H1 (cell line): ENCODE measurements around the gene TMED10. TPM values are rescaled to one million over a fixed set of nuclear protein-coding genes. Genes with fewer than 3 reads are reported as not detected.

ENCODE experiments used
- CTCF ChIA-PET: fragments of 300-600 bp; sonication (Branson Sonifier 250); formaldehyde crosslinking; loops from one replicate; lab custom pipeline; 2021; ENCODE audit not compliant: partially characterized antibody; lab: Charles Lee
- POLR2A ChIA-PET: fragments of 300-600 bp; sonication (Branson Sonifier 250); formaldehyde crosslinking; loops from one replicate; lab custom pipeline; 2021; ENCODE audit warnings: inconsistent platforms; ENCODE audit not compliant: partially characterized antibody; lab: Charles Lee
- DNase-seq, 2 experiments: peaks; one replicate each; pipeline versions ENCODE4 v3.0.0 to v3.0.0-alpha.2; 2010 to 2022; ENCODE audit warnings: low spot score in 2 of 2, low read depth in 1 of 2, mixed read lengths in 1 of 2
- FAIRE-seq: peaks from 2 replicates; lab custom pipeline; 2011; peaks lifted over from hg19 to GRCh38; lab: Jason Lieb, UNC
- H2AFZ ChIP-seq: 2 replicates; pipeline ENCODE4 v1.8.1; 2012; ENCODE audit warnings: low read length, inconsistent platforms
- H2AK5ac ChIP-seq: 2 replicates; pipeline ENCODE4 v1.6.1; 2013; ENCODE audit warnings: low read depth, low read length
- H2BK120ac ChIP-seq: replicated peaks from 2 replicates; pipeline ENCODE3; 2013; ENCODE audit warnings: low read depth, low read length, inconsistent platforms
- H2BK12ac ChIP-seq: 2 replicates; pipeline ENCODE4 v1.6.1; 2013; ENCODE audit warnings: low read depth, low read length
- H2BK15ac ChIP-seq: 2 replicates; pipeline ENCODE4 v1.6.1; 2013; ENCODE audit warnings: low read length
- H2BK20ac ChIP-seq: 2 replicates; pipeline ENCODE4 v1.6.1; 2013; ENCODE audit warnings: low read length
- H2BK5ac ChIP-seq: 2 replicates; pipeline ENCODE4 v1.6.1; 2013; ENCODE audit warnings: low read depth, low read length
- H3K14ac ChIP-seq: 2 replicates; pipeline ENCODE4 v1.6.1; 2013; ENCODE audit warnings: inconsistent platforms; ENCODE audit not compliant: insufficient read length
- H3K18ac ChIP-seq: 2 replicates; pipeline ENCODE4 v1.6.1; 2013; ENCODE audit warnings: low read length; ENCODE audit errors: extremely low read depth
- H3K23ac ChIP-seq: 2 replicates; pipeline ENCODE4 v1.6.1; 2013; ENCODE audit warnings: inconsistent platforms; ENCODE audit not compliant: insufficient read length
- H3K23me2 ChIP-seq: 2 replicates; pipeline ENCODE4 v1.6.1; 2013; ENCODE audit warnings: low read depth, low read length
- H3K27ac ChIP-seq: 2 replicates; pipeline ENCODE4 v1.6.1; 2011; ENCODE audit warnings: low read depth, low read length, inconsistent platforms
- H3K27me3 ChIP-seq, 4 experiments: replicated peaks in 1 of 4; 1 replicate in 1 of 4; 2 replicates in 3 of 4; pipeline versions ENCODE4 v1.6.1 to v1.8.1; 2011 to 2013; ENCODE audit warnings: low read length in 3 of 4, mild to moderate bottlenecking in 3 of 4, inconsistent platforms in 2 of 4, mixed read lengths in 2 of 4, moderate library complexity in 1 of 4; ENCODE audit not compliant: control insufficient read depth in 3 of 4, insufficient read depth in 3 of 4; ENCODE audit errors: extremely low read depth in 1 of 4
- H3K36me3 ChIP-seq, 4 experiments: 2 replicates each; pipeline versions ENCODE4 v1.6.1 to v1.8.1; 2011 to 2013; ENCODE audit warnings: mild to moderate bottlenecking in 4 of 4, low read length in 3 of 4, moderate library complexity in 2 of 4, control low read depth in 1 of 4, inconsistent platforms in 1 of 4; ENCODE audit not compliant: insufficient read depth in 4 of 4, control insufficient read depth in 2 of 4
- H3K4ac ChIP-seq: replicated peaks from 2 replicates; pipeline ENCODE3; 2013; ENCODE audit warnings: low read length, low read depth, mixed read lengths, inconsistent platforms; ENCODE audit not compliant: insufficient read length
- H3K4me1 ChIP-seq, 4 experiments: replicated peaks in 1 of 4; 1 replicate in 1 of 4; 2 replicates in 3 of 4; pipeline versions ENCODE4 v1.6.1 to v1.8.1; 2011 to 2013; ENCODE audit warnings: low read length in 3 of 4, inconsistent platforms in 2 of 4, mixed read lengths in 1 of 4; ENCODE audit not compliant: insufficient read depth in 4 of 4, control insufficient read depth in 3 of 4
- H3K4me2 ChIP-seq, 2 experiments: 2 replicates each; pipeline versions ENCODE4 v1.6.1 to v1.8.1; 2011 to 2013; ENCODE audit warnings: low read depth in 2 of 2, low read length in 2 of 2, control low read depth in 1 of 2, inconsistent platforms in 1 of 2, mild to moderate bottlenecking in 1 of 2; ENCODE audit not compliant: insufficient read depth in 1 of 2
- H3K4me3 ChIP-seq, 4 experiments: fragments of 200-600, 300-600 bp in 1 of 4; sonication (generic), shearing (Covaris generic), sonication (Bioruptor Twin) in 1 of 4; 2 replicates each; pipeline versions ENCODE4 v1.5.1 to v1.8.1; 2011 to 2016; ENCODE audit warnings: low read length in 4 of 4, low read depth in 3 of 4, control low read depth in 2 of 4, inconsistent platforms in 2 of 4, mild to moderate bottlenecking in 2 of 4, mixed read lengths in 1 of 4, moderate library complexity in 1 of 4; ENCODE audit not compliant: insufficient read depth in 2 of 4; ENCODE audit errors: extremely low read depth in 1 of 4
- H3K56ac ChIP-seq: replicated peaks from 2 replicates; pipeline ENCODE3; 2013; ENCODE audit warnings: low read depth, mild to moderate bottlenecking, mixed read lengths, low read length, inconsistent platforms; ENCODE audit not compliant: insufficient read length
- H3K79me1 ChIP-seq: 2 replicates; pipeline ENCODE4 v1.6.1; 2013; ENCODE audit warnings: low read depth, low read length, control low read depth
- H3K79me2 ChIP-seq, 2 experiments: 2 replicates each; pipeline versions ENCODE4 v1.6.1 to v1.8.1; 2012 to 2013; ENCODE audit warnings: low read length in 2 of 2, mild to moderate bottlenecking in 2 of 2, inconsistent platforms in 1 of 2; ENCODE audit not compliant: insufficient read depth in 2 of 2, control insufficient read depth in 1 of 2
- H3K9ac ChIP-seq, 4 experiments: replicated peaks in 1 of 4; 1 replicate in 1 of 4; 2 replicates in 3 of 4; pipeline versions ENCODE4 v1.6.1 to v1.8.1; 2011 to 2013; ENCODE audit warnings: low read depth in 3 of 4, low read length in 3 of 4, control low read depth in 2 of 4, mild to moderate bottlenecking in 2 of 4, moderate library complexity in 2 of 4, inconsistent platforms in 1 of 4; ENCODE audit errors: extremely low read depth in 1 of 4
- H3K9me3 ChIP-seq, 2 experiments: 2 replicates each; pipeline versions ENCODE4 v1.6.1 to v1.8.1; 2012 to 2013; ENCODE audit warnings: mild to moderate bottlenecking in 2 of 2, moderate library complexity in 2 of 2, control low read depth in 1 of 2, inconsistent platforms in 1 of 2, low read depth in 1 of 2, low read length in 1 of 2, mixed read lengths in 1 of 2; ENCODE audit not compliant: insufficient read depth in 2 of 2
- H4K20me1 ChIP-seq, 2 experiments: replicated peaks in 1 of 2; 2 replicates each; pipeline versions ENCODE3 to v1.8.1; 2011 to 2013; ENCODE audit warnings: inconsistent platforms in 2 of 2, low read length in 2 of 2, mild to moderate bottlenecking in 1 of 2; ENCODE audit not compliant: insufficient read depth in 2 of 2, control insufficient read depth in 1 of 2
- H4K5ac ChIP-seq: 2 replicates; pipeline ENCODE4 v1.6.1; 2013; ENCODE audit warnings: low read length, low read depth, mixed read lengths, inconsistent platforms; ENCODE audit not compliant: insufficient read length
- H4K8ac ChIP-seq: 2 replicates; pipeline ENCODE4 v1.8.0; 2013; ENCODE audit warnings: mild to moderate bottlenecking, moderate library complexity, low read length, inconsistent platforms; ENCODE audit not compliant: insufficient read depth; ENCODE audit errors: extremely low read depth
- H4K91ac ChIP-seq: replicated peaks from 2 replicates; pipeline ENCODE3; 2013; ENCODE audit warnings: low read length, mixed read lengths, inconsistent platforms; ENCODE audit not compliant: insufficient read length
- ASH2L ChIP-seq: fragments of 200-600, 300-600 bp; sonication (generic); IDR thresholded peaks from one replicate; pipeline ENCODE4 v1.7.1; 2017; ENCODE audit warnings: low read length
- BRCA1 ChIP-seq: IDR thresholded peaks from 2 replicates; pipeline ENCODE4 v1.6.1; 2012; ENCODE audit warnings: low read depth, low read length, improper control_type of control experiment
- CTBP2 ChIP-seq: IDR thresholded peaks from 2 replicates; pipeline ENCODE4 v1.7.0; 2011; ENCODE audit warnings: borderline replicate concordance, mild to moderate bottlenecking, moderate library complexity, mixed read lengths, low read length; ENCODE audit not compliant: insufficient read depth, insufficient read length
- HDAC6 ChIP-seq: IDR thresholded peaks from one replicate; pipeline ENCODE4 v1.7.1; 2012; ENCODE audit warnings: low read depth, mild to moderate bottlenecking, inconsistent platforms, low read length, moderate library complexity
- POLR2A ChIP-seq, 2 experiments: IDR thresholded peaks; 1 replicate in 1 of 2; 2 replicates in 1 of 2; pipeline ENCODE4 v1.6.1; 2011; ENCODE audit warnings: low read depth in 2 of 2, low read length in 2 of 2, mild to moderate bottlenecking in 2 of 2; ENCODE audit errors: control extremely low read depth in 1 of 2
- RNF2 ChIP-seq: fragments of 200-900, 300-1000 bp; sonication (generic); IDR thresholded peaks from 2 replicates; pipeline ENCODE4 v1.7.1; 2016; ENCODE audit warnings: borderline replicate concordance, low read depth, mild to moderate bottlenecking, antibody characterized with exemption, low read length; ENCODE audit not compliant: poor library complexity, severe bottlenecking; ENCODE audit errors: missing control alignments
- SAP30 ChIP-seq: fragments of 300-600 bp; sonication (generic); IDR thresholded peaks from 2 replicates; pipeline ENCODE4 v1.7.1; 2012; ENCODE audit warnings: low read length, moderate library complexity, mild to moderate bottlenecking, inconsistent platforms; ENCODE audit not compliant: insufficient read depth, insufficient replicate concordance
- SIRT6 ChIP-seq: IDR thresholded peaks from one replicate; pipeline ENCODE4 v1.7.1; 2012; ENCODE audit warnings: low read length, inconsistent platforms
- SIX5 ChIP-seq: IDR thresholded peaks from 2 replicates; pipeline ENCODE4 v1.6.1; 2011; ENCODE audit warnings: mild to moderate bottlenecking, low read depth, low read length
- SP1 ChIP-seq: IDR thresholded peaks from 2 replicates; pipeline ENCODE4 v1.6.1; 2011; ENCODE audit warnings: low read depth, low read length
- SRF ChIP-seq: IDR thresholded peaks from 2 replicates; pipeline ENCODE4 v1.6.1; 2011; ENCODE audit warnings: mild to moderate bottlenecking, low read depth, low read length, moderate library complexity
- SUZ12 ChIP-seq: fragments of 200-600 bp; sonication (generic); IDR thresholded peaks from 2 replicates; pipeline ENCODE4 v1.6.1; 2012; ENCODE audit warnings: mild to moderate bottlenecking, inconsistent platforms, low read length, moderate library complexity, mixed read lengths
- TAF7 ChIP-seq: optimal IDR thresholded peaks from 2 replicates; pipeline ENCODE3; 2011; ENCODE audit warnings: low read depth, mild to moderate bottlenecking, inconsistent platforms, low read length, moderate library complexity, borderline replicate concordance
- YY1 ChIP-seq: IDR thresholded peaks from 2 replicates; pipeline ENCODE4 v1.6.1; 2011; ENCODE audit warnings: low read depth, mild to moderate bottlenecking, low read length
- ZNF274 ChIP-seq: IDR thresholded peaks from 2 replicates; pipeline ENCODE4 v1.7.0; 2012; ENCODE audit warnings: low read length, borderline replicate concordance; ENCODE audit errors: extremely low read depth
- whole genome bisulfite sequencing, 2 experiments: shearing (Covaris generic) in 1 of 2; methylation state at CpG; one replicate each; pipeline versions ENCODE4 v1.1.6 to v1.1.7; 2013 to 2015; ENCODE audit warnings: low lambda C conversion rate in 2 of 2, mixed read lengths in 2 of 2, inconsistent platforms in 1 of 2, low coverage in 1 of 2, missing lambda C conversion rate in 1 of 2; ENCODE audit not compliant: insufficient replicate concordance in 2 of 2, insufficient coverage in 1 of 2, insufficient read length in 1 of 2; ENCODE audit errors: extremely low coverage in 1 of 2, missing lambda C conversion rate in 1 of 2; 5-methylcytosine and 5-hydroxymethylcytosine counted together
- polyA plus RNA-seq, 7 experiments: library from polyadenylated mRNA; depleted of rRNA in 3 of 7; stranded (reverse) in 5 of 7; unstranded in 2 of 7; fragments of >200 nt in 5 of 7; fragments of 200-250 nt in 2 of 7; gene quantifications; 1 replicate in 5 of 7; 2 replicates in 1 of 7; 4 replicates in 1 of 7; pipeline versions ENCODE4 v1.2.1 to v1.2.3, GENCODE V29; 2011 to 2013; ENCODE audit warnings: missing spikeins in 2 of 7, mixed read lengths in 2 of 7
- total RNA-seq: library from RNA; stranded (reverse); fragmentation: NEBNext Ultra II Directional; extraction: Animal tissue kit (Norgen Biotek cat#: 25700); gene quantifications from 2 replicates; pipeline ENCODE4 v1.2.1, GENCODE V29; 2021

Gene TMED10
- total and polyA plus RNA-seq, 2 of the 8 experiments (the other 6 are each of a cell fraction or from before 2014, with no cell fraction given), result 218 to 250 TPM

GRCh38 chr14:75109877-75110276 lies 66.5 kb downstream of the TMED10 start:
- H2BK12ac ChIP-seq, result no peak overlapping the region
- POLR2A ChIA-PET, result interaction anchor here (1.2 to 1.5 kb wide), 3 partner anchors 8 to 12 kb away, joined by 3 to 4 read pairs (median 4); no protein-coding TSS in a partner anchor
- no peaks in the 10 kb centered on the region for H3K23me2 ChIP-seq
- no peaks in the 10 kb centered on the region for H3K4me1 ChIP-seq
- H2AK5ac ChIP-seq, result no peak overlapping the region
- H2BK20ac ChIP-seq, result no peak overlapping the region
- no peak overlapping the region for H3K4me3 ChIP-seq
- H3K23ac ChIP-seq, result no peak overlapping the region
- no peak overlapping the region for H3K56ac ChIP-seq
- FAIRE-seq, result no peak
- no peaks in the 10 kb centered on the region for H3K9me3 ChIP-seq
- H3K27ac ChIP-seq, result no peak overlapping the region
- no peak overlapping the region for H2BK15ac ChIP-seq
- no peak overlapping the region for H2BK5ac ChIP-seq
- H2BK120ac ChIP-seq, result no peak overlapping the region
- no peaks in the 10 kb centered on the region for H4K20me1 ChIP-seq
- no peak overlapping the region for H3K4ac ChIP-seq
- H3K36me3 ChIP-seq, result peaks cover 11 to 67% (median 51%) of the 10 kb centered on the region in 4 experiments
- H3K4me2 ChIP-seq, result no peak overlapping the region
- DNase-seq, result no peak
- no peak overlapping the region for H3K18ac ChIP-seq
- H4K91ac ChIP-seq, result no peak overlapping the region
- no peak overlapping the region for H2AFZ ChIP-seq
- no peak overlapping the region for H3K14ac ChIP-seq
- H3K79me1 ChIP-seq, result no peaks in the 10 kb centered on the region
- H3K79me2 ChIP-seq, result no peaks in the 10 kb centered on the region
- H3K27me3 ChIP-seq, result no peaks in the 10 kb centered on the region
- CTCF ChIA-PET, result interaction anchor here (1.0 to 3.0 kb wide), 2 partner anchors 21 to 193 kb away, joined by 3 to 10 read pairs; no protein-coding TSS in a partner anchor
- 96% methylated on average over 2 of the region's 2 CpGs; no CpG with 5 or more reads in 1 of the 2 experiments for WGBS, 2 experiments
- no peak overlapping the region for H3K9ac ChIP-seq
- H4K8ac ChIP-seq, result no peak overlapping the region
- H4K5ac ChIP-seq, result no peak overlapping the region
- TF ChIP-seq TAF7 (no peak), ZNF274 (no peak), HDAC6 (no peak), SIX5 (no peak), CTBP2 (no peak), ASH2L (no peak), RNF2 (no peak), SP1 (no peak), SRF (no peak), SAP30 (no peak), SUZ12 (no peak), SIRT6 (no peak), POLR2A (IDR thresholded peaks at IDR 0.05; ENCODE audit: control extremely low read depth in 1 of 2, low read depth in 2 of 2, low read length in 2 of 2) (no peak), BRCA1 (no peak), YY1 (no peak)
